Measurements from ENCODE around the gene PRCP.

The PRCP gene

GRCh38 chr11:82942376-82942775, 42.1 kb upstream of the PRCP start:
- TF ChIP-seq REST (IDR thresholded peaks at IDR 0.05; ENCODE audit: insufficient read depth in 1 of 2, low read depth in 2 of 2, low read length in 2 of 2) = no peak
- no peak for TF ChIP-seq SIN3A (IDR thresholded peaks at IDR 0.05; ENCODE audit: borderline replicate concordance, insufficient read depth, low read length)
- TF ChIP-seq FOXP2 (optimal IDR thresholded peaks at IDR 0.05; ENCODE audit: borderline replicate concordance, extremely low read depth, extremely low read length, insufficient read depth) = no peak
- no peak for TF ChIP-seq TAF1 (IDR thresholded peaks at IDR 0.05; ENCODE audit: borderline replicate concordance, insufficient read depth, low read length)
- TF ChIP-seq POLR2AphosphoS5 (IDR thresholded peaks at IDR 0.05; ENCODE audit: low read depth, low read length) = no peak

- TF ChIP-seq TAF1 (IDR thresholded peaks at IDR 0.05; ENCODE audit: borderline replicate concordance, insufficient read depth, low read length) (no peak), POLR2AphosphoS5 (IDR thresholded peaks at IDR 0.05; ENCODE audit: low read depth, low read length) (no peak), REST (IDR thresholded peaks at IDR 0.05; ENCODE audit: insufficient read depth in 1 of 2, low read depth in 2 of 2, low read length in 2 of 2) (no peak), FOXP2 (optimal IDR thresholded peaks at IDR 0.05; ENCODE audit: borderline replicate concordance, extremely low read depth, extremely low read length, insufficient read depth) (no peak), SIN3A (IDR thresholded peaks at IDR 0.05; ENCODE audit: borderline replicate concordance, insufficient read depth, low read length) (no peak)
Observed at GRCh38 chr11:82939456-82939855, 39.2 kb upstream of the PRCP start.

GRCh38 chr11:82937554-82937953, 37.3 kb upstream of the PRCP start:
- TF ChIP-seq FOXP2 (optimal IDR thresholded peaks at IDR 0.05; ENCODE audit: borderline replicate concordance, extremely low read depth, extremely low read length, insufficient read depth) (no peak), TAF1 (IDR thresholded peaks at IDR 0.05; ENCODE audit: borderline replicate concordance, insufficient read depth, low read length) (no peak), POLR2AphosphoS5 (IDR thresholded peaks at IDR 0.05; ENCODE audit: low read depth, low read length) (no peak), REST (IDR thresholded peaks at IDR 0.05; ENCODE audit: insufficient read depth in 1 of 2, low read depth in 2 of 2, low read length in 2 of 2) (no peak), SIN3A (IDR thresholded peaks at IDR 0.05; ENCODE audit: borderline replicate concordance, insufficient read depth, low read length) (no peak)

- no peak for TF ChIP-seq REST (IDR thresholded peaks at IDR 0.05; ENCODE audit: insufficient read depth in 1 of 2, low read depth in 2 of 2, low read length in 2 of 2)
- TF ChIP-seq SIN3A (IDR thresholded peaks at IDR 0.05; ENCODE audit: borderline replicate concordance, insufficient read depth, low read length) = no peak
- TF ChIP-seq TAF1 (IDR thresholded peaks at IDR 0.05; ENCODE audit: borderline replicate concordance, insufficient read depth, low read length) = no peak
- no peak for TF ChIP-seq POLR2AphosphoS5 (IDR thresholded peaks at IDR 0.05; ENCODE audit: low read depth, low read length)
- no peak for TF ChIP-seq FOXP2 (optimal IDR thresholded peaks at IDR 0.05; ENCODE audit: borderline replicate concordance, extremely low read depth, extremely low read length, insufficient read depth)
Observed at GRCh38 chr11:82936261-82936660, 36.0 kb upstream of the PRCP start.

GRCh38 chr11:82932564-82932963, 32.3 kb upstream of the PRCP start:
- TF ChIP-seq SIN3A (IDR thresholded peaks at IDR 0.05; ENCODE audit: borderline replicate concordance, insufficient read depth, low read length) = no peak
- no peak for TF ChIP-seq FOXP2 (optimal IDR thresholded peaks at IDR 0.05; ENCODE audit: borderline replicate concordance, extremely low read depth, extremely low read length, insufficient read depth)
- TF ChIP-seq TAF1 (IDR thresholded peaks at IDR 0.05; ENCODE audit: borderline replicate concordance, insufficient read depth, low read length) = no peak
- TF ChIP-seq REST (IDR thresholded peaks at IDR 0.05; ENCODE audit: insufficient read depth in 1 of 2, low read depth in 2 of 2, low read length in 2 of 2) = no peak
- no peak for TF ChIP-seq POLR2AphosphoS5 (IDR thresholded peaks at IDR 0.05; ENCODE audit: low read depth, low read length)
